KG1 (cell line): ENCODE data around the gene ANKH.

Experiments used
- DNase-seq: peaks from one replicate; lab custom pipeline; 2025; lab: John Stamatoyannopoulos, UW

ANKH gene

GRCh38 chr5:14713476-14714390, 157.8 kb downstream of the ANKH start:
- DNase-seq, result no peak

DNA sequence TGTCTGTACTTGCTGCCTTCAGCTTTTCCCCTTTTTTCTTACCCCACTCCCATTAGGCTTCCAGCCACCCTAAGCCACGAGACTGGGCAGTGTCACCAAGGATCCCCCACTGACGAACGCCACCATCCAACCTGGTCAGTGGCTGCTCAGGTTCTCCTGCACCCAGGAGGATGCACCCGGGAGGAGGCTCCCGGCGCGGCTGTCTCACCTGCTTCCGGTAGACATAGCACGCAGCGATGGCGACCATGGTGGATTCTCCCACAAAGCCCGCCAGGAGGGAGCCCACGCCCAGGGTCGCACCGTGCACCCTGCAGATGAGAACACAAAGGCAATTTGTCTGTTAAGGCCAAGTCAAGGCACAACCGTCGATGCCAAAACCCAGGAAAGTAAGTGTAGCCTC, 158.9 kb downstream of the ANKH start:
- no peak for DNase-seq

GRCh38 chr5:14712131-14712530, 159.4 kb downstream of the ANKH start:
- DNase-seq, result no peak

- no peak for DNase-seq
Measured at GRCh38 chr5:14710313-14710994, 161.1 kb downstream of the ANKH start.

DNA sequence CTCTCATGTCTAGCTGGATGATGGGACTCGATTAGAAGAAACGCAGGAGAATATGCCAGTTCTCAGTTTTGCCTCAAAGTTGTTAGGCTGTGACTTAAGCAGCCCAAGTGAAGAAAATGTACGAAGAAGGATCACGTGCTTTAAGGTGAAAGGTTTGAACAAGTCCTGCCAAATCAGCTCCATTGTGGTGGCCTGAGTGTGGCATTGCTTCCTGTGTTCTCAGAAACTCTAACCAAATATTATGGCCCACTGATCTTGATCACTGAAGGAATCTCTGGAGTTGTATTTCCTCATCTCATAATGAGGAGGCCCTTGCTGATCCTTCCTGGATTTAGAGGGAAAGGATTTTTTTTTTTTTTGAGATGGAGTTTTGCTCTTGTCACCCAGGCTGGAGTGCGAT, 163.0 kb downstream of the ANKH start:
- no peak for DNase-seq

DNA sequence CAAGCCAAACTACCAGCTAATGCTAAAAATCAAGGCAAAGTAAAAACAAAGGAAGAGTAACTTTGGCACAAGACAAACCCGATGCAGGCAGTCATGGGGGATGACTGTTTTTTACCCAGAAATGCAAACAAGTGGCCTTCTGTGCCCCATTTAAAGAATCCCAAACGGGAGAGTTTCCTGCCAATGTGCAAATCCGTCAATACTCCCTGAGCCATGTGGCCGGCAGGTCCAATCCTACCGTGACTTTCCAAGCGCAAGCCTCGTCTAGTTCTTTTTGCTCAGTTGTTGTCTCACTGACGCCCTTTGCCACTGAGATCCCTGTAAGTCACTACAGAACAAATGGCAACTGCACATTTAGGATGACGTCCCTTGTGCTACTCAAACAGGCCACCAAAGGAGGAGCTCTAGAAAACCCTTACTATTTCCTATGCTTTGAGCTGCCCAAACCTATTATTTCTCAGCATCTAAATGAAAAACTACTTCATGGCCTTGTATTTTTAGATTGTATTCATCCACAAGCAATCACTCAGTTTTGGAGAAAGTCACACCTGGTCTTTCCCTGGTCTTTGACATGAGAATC, 163.7 kb downstream of the ANKH start:
- no peak for DNase-seq

DNA sequence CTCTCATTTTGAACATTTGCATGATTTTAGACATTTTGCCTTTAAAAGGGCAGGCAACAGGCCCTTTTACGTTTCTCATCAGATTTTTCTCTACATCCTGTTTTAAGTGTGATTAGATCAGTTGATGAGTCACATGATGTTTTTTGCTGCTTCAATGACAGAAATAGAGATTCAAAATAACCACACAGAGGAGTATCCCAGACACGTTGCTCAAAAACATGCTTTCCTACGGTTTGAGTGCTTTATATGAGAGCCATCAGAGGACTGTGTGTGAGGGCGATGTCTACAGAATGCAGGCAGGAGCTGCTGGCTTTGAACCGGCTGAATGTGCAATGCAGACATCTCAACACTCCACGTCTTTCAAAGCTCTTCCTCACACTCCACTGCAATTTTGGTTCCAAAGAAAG, 165.0 kb downstream of the ANKH start:
- DNase-seq, result no peak

DNA sequence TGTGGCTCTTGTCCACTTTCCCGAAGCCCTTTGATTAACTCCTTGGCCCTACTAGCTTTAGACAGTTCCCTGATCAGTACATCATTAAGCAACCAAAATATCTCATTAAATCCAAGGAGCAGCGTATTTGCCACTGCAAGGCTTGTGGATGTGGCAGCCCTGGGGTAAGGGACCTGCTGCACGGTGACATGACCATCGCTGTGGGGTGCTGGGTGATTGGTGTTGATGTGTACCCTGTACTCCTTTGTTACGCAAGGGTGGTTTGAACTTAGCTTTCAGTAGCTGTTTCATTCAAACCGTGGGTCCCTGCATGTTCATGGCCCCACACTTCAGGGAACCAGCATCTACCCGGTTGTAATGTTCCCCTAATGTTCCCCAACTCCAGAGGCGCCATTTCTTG, 166.0 kb downstream of the ANKH start:
- DNase-seq, result no peak

DNA sequence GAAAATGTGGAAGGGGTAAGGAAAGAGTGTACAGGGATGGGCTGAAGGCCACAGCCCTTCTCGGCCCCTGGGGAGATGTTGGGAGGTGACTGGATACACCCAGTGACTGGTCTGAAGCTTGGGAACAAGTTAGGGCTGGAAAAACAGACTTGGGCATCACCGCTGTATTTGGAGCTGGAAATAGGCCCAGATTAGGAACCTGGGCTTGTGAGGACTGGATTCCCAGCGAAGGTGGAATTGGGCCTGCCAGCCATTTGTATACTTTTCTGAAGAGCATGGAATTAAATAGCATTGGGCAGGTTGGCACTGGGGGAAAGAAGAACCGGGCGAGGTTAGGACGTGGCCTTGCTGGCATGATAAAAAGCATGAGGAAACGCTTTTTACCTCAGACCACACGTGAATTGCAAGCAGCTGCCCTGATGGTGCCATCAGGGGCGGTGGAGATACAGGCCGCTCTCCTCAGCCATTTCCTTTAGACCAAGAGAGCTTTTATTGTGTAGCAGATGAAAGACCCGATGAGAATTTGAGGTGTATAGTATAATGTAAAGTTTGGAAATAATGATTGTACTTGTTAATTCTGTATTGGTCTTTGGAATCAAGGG, 169.2 kb downstream of the ANKH start:
- no peak for DNase-seq

GRCh38 chr5:14701556-14701955, 170.0 kb downstream of the ANKH start:
- DNase-seq, result no peak

GRCh38 chr5:14700478-14701436, 170.8 kb downstream of the ANKH start:
- DNase-seq, result no peak

DNA sequence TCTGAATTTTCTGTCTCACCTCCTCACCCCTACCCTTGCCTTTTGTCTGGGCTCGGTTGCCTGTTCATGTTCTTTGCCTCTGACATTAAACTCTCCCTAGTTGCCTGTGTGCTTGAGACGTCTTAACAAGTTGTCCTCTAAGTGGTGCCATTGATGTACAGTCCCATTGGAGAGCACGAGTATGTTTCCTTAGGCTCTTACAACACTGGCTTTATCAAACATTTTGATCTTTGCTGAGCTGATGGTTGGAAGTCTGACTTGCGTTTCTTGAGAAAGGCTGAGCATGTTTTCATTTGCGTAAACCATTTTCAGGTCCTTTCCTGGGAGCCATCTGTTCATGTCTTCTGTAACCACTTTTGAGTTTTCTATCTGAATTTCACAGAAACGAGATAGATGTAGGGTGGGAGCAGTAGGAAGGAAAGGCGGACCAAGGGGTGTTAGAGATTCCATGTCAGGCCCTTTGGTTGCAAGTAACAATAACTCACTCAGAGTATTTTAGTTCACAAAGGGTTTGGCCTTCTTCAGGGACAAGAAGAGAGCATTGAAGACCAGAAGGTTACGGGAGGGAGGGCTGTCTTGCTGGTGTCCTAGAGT, 171.7 kb downstream of the ANKH start:
- no peak for DNase-seq

DNA sequence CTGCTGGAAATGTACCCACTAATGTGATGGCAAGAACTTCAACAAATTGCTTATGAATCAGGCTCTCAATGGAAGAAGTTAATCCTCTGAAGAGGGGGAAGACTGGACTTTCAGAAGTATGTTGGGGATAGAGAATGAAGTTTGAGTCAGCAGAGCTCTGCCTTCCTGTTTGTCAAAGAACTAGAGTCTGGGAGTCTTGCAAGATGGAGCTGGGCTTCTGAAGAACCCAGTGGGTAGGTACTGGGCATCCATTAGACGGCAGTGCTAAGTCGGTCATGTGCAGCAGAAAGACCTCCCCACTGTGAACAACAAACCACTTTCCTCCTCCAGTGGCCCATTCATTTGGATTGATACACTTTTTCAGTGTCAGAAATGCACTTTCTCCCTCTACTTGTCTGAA, 172.4 kb downstream of the ANKH start:
- no peak for DNase-seq

DNA sequence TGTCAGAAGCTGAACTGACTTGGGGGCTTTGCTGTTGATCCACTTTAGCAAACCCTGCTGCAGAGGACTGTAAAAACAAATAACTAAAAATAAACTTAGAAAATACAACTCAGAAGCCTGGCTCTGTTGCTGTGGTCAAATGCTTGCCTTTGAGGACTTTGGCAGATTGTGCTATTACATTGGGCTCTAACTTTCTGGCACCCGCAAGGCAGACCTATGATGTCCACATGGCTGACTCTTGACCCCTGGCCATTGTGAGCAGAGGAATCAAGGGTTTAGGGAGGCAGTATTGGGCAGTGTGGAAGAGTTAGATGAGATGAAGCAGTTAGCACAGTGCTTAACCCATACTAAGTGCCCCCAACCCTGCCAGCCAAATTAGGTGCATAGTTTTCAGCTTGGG, 173.1 kb downstream of the ANKH start:
- no peak for DNase-seq

- no peak for DNase-seq
Measured at GRCh38 chr5:14696851-14697250, 174.7 kb downstream of the ANKH start.

- DNase-seq, result no peak
Measured at GRCh38 chr5:14696057-14696456, 175.5 kb downstream of the ANKH start.

DNA sequence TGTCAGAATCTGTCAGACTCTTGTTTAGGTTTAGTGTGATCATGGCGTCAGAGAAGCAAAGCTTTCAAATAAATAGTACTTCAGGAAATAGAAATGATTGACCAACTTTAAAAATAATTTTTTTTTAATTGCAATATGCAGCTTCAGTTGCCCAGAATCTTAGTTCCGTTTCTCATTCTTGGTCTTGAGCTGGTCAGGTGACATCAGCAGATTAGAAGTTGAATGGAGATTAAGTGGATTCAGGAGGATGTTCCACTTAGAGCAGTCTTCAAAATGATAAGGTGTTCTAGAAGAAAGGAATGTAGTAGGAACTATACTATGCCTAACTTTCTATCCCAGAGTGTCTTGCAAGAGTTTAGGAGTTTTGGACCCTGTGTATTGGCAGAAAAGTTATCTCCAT, 176.4 kb downstream of the ANKH start:
- DNase-seq, result no peak

GRCh38 chr5:14693070-14693469, 178.5 kb downstream of the ANKH start:
- no peak for DNase-seq

- no peak for DNase-seq
Measured at GRCh38 chr5:14687023-14687665, 184.4 kb downstream of the ANKH start.

GRCh38 chr5:14686517-14686916, 185.1 kb downstream of the ANKH start:
- no peak for DNase-seq

DNA sequence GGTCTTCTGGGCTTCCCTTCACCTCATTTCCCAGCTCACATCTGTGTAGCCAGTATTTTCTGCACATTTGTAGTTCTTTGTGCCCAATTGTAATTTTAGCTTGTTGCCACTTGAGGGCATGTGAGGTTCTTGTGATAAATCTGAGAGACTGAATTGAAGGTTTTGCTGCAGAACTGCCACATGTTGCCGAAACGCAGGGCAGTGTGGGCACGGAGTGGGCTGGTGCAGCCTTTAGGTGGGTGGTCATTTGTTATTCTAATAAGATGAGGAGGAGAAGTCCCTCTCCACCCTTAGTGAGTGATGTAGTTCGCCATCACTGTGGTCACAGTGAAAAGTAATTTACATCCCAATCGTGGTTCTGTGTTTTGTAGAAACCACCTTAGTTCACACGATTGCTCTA, 185.8 kb downstream of the ANKH start:
- peak; percentile 12 for DNase-seq
